ENCODE data around the gene ERN2. TPM values are rescaled to one million over a fixed set of nuclear protein-coding genes. Genes with fewer than 3 reads are reported as not detected.

Gene ERN2
- total RNA-seq, 1 experiment from 2014 or later = 0.47 TPM

DNA sequence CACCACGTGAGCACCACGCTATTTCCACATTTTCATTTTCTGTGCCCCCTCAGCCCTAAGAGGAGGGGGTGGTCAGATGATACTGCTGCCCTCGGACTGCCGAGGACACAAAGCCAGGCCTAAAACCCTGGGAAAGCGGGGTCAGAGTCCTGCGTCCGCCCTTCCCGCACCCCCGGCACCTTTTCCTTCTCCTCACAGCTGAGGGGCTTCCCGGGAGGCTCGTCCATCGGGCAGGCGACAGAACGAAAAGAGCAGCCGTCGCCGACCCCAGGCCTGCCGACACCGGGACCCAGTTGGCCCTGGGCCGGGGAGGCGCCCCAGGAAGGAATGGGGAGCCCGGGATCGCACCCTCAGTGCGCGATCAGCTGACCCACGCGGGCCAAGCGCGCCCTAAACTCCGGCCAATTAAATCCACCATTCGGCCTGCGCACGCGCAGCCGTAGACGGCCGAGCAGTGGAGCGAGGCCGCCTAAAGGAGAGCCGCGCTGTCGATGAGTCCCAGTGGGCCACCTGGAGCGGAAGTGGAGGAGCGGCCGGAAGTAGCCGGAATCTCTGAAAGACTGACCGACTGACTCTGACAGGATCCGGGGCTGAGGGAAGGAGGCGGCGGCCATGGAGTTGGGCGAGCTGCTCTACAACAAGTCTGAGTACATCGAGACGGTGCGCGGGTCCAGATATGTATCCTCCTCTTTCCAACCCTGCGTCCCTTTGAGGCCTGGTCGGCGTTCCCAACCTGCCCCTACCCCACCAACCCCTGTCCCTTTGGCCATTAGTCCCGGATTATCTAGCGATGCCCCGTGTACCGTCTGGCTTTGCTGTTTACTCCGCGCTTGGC, 71.9 kb downstream of the ERN2 start, which contains the start of the genes DCTN5 and PALB2 (continued):
- TF ChIP-seq POLR2AphosphoS5 (IDR thresholded peaks at IDR 0.05; ENCODE audit: low read depth, low read length) (peak; percentile 84), SIN3A (IDR thresholded peaks at IDR 0.05; ENCODE audit: low read depth) (peak; percentile 91)
- TF ChIP-seq, protein P1, sequence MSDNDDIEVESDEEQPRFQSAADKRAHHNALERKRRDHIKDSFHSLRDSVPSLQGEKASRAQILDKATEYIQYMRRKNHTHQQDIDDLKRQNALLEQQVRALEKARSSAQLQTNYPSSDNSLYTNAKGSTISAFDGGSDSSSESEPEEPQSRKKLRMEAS (IDR thresholded peaks at IDR 0.05) = peak; percentile 91
- TF ChIP-seq, protein P2, sequence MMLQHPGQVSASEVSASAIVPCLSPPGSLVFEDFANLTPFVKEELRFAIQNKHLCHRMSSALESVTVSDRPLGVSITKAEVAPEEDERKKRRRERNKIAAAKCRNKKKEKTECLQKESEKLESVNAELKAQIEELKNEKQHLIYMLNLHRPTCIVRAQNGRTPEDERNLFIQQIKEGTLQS (IDR thresholded peaks at IDR 0.05) = no peak

DNA sequence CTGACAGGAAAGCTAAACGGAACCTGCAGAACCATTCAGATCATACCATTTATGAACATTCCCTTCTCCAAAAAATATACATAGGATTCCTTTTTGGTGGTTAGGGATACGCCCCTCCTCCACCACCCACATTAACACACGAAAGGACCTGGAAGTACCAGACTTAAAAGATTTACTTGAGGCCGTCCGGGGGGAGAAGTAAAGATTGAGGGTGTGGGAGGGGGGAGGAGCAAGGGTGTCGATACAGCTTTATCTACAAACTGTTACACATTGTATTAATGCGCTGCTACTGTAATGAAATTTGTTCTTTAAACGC, 72.4 kb downstream of the ERN2 start:
- H3K4me2 ChIP-seq (ENCODE audit: low read length) = peak overlapping the region; percentile 90
- peaks cover 9 to 16% of the 10 kb centered on the region in 2 experiments for H3K36me3 ChIP-seq (ENCODE audit: control insufficient read depth in 1 of 2, insufficient read depth in 2 of 2, low read length in 2 of 2)
- peak overlapping the region; percentile 85 for H3K9ac ChIP-seq (ENCODE audit: low read length)
- ATAC-seq (peak; percentile 16), DNase-seq (ENCODE audit: low read depth, low spot score) (no peak)
- H2AFZ ChIP-seq (ENCODE audit: low read depth, low read length, poor library complexity, severe bottlenecking) = no peak overlapping the region
- peaks cover 2 to 23% of the 10 kb centered on the region in 2 experiments; a peak in 3 of 4 replicates for H3K4me1 ChIP-seq (ENCODE audit: control insufficient read depth in 1 of 2, insufficient read depth in 2 of 2, low read length in 2 of 2)
- H3K27ac ChIP-seq (ENCODE audit: low read depth, low read length) = peak overlapping the region; percentile 70
- ChIA-PET POLR2A (no interaction called here), CTCF (interaction anchor here (3.0 kb wide), 1 partner anchor 44 kb away, joined by 7 read pairs; the partner anchor contains the start of gene NDUFAB1), RAD21 (ENCODE audit: low non-redundant PET in 1 of 2, low total read pairs in 2 of 2, uncharacterized antibody in 2 of 2, unreplicated experiment in 2 of 2) (no interaction called here)
- BruUV-seq (replicated peaks) = no TSS peak
- H3K79me2 ChIP-seq (ENCODE audit: insufficient read depth, low read length) = peaks cover 57% of the 10 kb centered on the region
- intact Hi-C loops (cut with micrococcal nuclease) = loop anchor here (2.0 kb wide), 1 partner anchor 44 kb away; the partner anchor contains the start of gene NDUFAB1
- no peaks in the 10 kb centered on the region for H4K20me1 ChIP-seq (ENCODE audit: insufficient read depth)
- H3K9me2 ChIP-seq (ENCODE audit: insufficient read depth) = no peaks in the 10 kb centered on the region
- H3K9me3 ChIP-seq (ENCODE audit: control insufficient read depth in 1 of 2, insufficient read depth in 1 of 2, low read depth in 1 of 2, low read length in 2 of 2) = no peaks in the 10 kb centered on the region
- peak overlapping the region; percentile 70 to 100 for H3K4me3 ChIP-seq (replicated peaks in 1 of 2; ENCODE audit: low read depth in 1 of 2, low read length in 2 of 2)
- TF ChIP-seq EZH2 (IDR thresholded peaks at IDR 0.05) (no peak), POLR2AphosphoS5 (IDR thresholded peaks at IDR 0.05; ENCODE audit: low read depth, low read length) (no peak), ELF1 (IDR thresholded peaks at IDR 0.05; ENCODE audit: borderline replicate concordance, low read depth) (no peak), CBX3 (IDR thresholded peaks at IDR 0.05; ENCODE audit: low read depth) (no peak), FOSL1 (IDR thresholded peaks at IDR 0.05; ENCODE audit: low read depth) (no peak), RAD21 (IDR thresholded peaks at IDR 0.05; ENCODE audit: low read depth) (no peak), EGR1 (IDR thresholded peaks at IDR 0.05; ENCODE audit: low read depth) (no peak), SRF (IDR thresholded peaks at IDR 0.05; ENCODE audit: low read depth) (no peak), SIN3A (IDR thresholded peaks at IDR 0.05; ENCODE audit: low read depth) (no peak), ZFX (IDR thresholded peaks at IDR 0.05) (no peak), POLR2A (IDR thresholded peaks at IDR 0.05; ENCODE audit: borderline replicate concordance, extremely low read depth, insufficient read depth, insufficient read length) (no peak), SP1 (IDR thresholded peaks at IDR 0.05; ENCODE audit: low read depth) (no peak), ZNF274 (IDR thresholded peaks at IDR 0.05; ENCODE audit: low read depth, low read length) (no peak), EZH2phosphoT487 (IDR thresholded peaks at IDR 0.05; ENCODE audit: borderline replicate concordance) (no peak), YY1 (IDR thresholded peaks at IDR 0.05; ENCODE audit: extremely low read depth, insufficient replicate concordance, low read depth, low read length) (no peak), TCF7L2 (IDR thresholded peaks at IDR 0.05; ENCODE audit: borderline replicate concordance, extremely low read depth, insufficient read depth, insufficient read length) (no peak)
- TF ChIP-seq, protein P1 (IDR thresholded peaks at IDR 0.05) = no peak
- TF ChIP-seq, protein P3, sequence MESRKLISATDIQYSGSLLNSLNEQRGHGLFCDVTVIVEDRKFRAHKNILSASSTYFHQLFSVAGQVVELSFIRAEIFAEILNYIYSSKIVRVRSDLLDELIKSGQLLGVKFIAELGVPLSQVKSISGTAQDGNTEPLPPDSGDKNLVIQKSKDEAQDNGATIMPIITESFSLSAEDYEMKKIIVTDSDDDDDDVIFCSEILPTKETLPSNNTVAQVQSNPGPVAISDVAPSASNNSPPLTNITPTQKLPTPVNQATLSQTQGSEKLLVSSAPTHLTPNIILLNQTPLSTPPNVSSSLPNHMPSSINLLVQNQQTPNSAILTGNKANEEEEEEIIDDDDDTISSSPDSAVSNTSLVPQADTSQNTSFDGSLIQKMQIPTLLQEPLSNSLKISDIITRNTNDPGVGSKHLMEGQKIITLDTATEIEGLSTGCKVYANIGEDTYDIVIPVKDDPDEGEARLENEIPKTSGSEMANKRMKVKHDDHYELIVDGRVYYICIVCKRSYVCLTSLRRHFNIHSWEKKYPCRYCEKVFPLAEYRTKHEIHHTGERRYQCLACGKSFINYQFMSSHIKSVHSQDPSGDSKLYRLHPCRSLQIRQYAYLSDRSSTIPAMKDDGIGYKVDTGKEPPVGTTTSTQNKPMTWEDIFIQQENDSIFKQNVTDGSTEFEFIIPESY (IDR thresholded peaks at IDR 0.05; ENCODE audit: extremely low read depth, insufficient replicate concordance, low read length) = no peak
- H3K27me3 ChIP-seq (ENCODE audit: insufficient read depth, low read length) = no peaks in the 10 kb centered on the region
